GM12878 (cell line): ENCODE measurements around the gene PLEKHF1. TPM values are rescaled to one million over a fixed set of nuclear protein-coding genes. Genes with fewer than 3 reads are reported as not detected.
"Not testable (repeated sequence)": the region's sequence is repeated elsewhere in the genome, so short reads cannot be mapped to it uniquely, and the experiment has no call there.

Experiments
- ATAC-seq: fragments of 200-7000 bp; cut with Tn5 transposase; 3 replicates; pipeline ENCODE4 v1.9.1; 2020; ENCODE audit warnings: mild to moderate bottlenecking, moderate library complexity
- BruUV-seq: library from RNA; stranded (reverse); fragments of 400-500 nt; replicated peaks from 2 replicates; lab custom pipeline; 2021; lab: Mats Ljungman, UMichigan
- CTCF ChIA-PET: fragments of 300-600 bp; sonication (Branson Sonifier 250); formaldehyde crosslinking; extraction: SDS; loops from one replicate; lab custom pipeline; 2021; ENCODE audit warnings: inconsistent platforms; lab: Yijun Ruan, JAX
- POLR2A ChIA-PET: fragments of 350-600 bp; formaldehyde crosslinking; extraction: SDS; loops from one replicate; lab custom pipeline; 2021; ENCODE audit warnings: inconsistent platforms; lab: Charles Lee
- RAD21 ChIA-PET: fragments of 300-600 bp; sonication (Branson Sonifier 250); formaldehyde crosslinking; loops from one replicate; lab custom pipeline; 2023; ENCODE audit warnings: antibody characterized with exemption; ENCODE audit not compliant: unreplicated experiment; lab: Charles Lee
- SMC1A ChIA-PET: fragments of 300-600 bp; sonication (Branson Sonifier 250); formaldehyde crosslinking; loops from one replicate; lab custom pipeline; 2023; ENCODE audit not compliant: unreplicated experiment, uncharacterized antibody; lab: Charles Lee
- DNase-seq: peaks from one replicate; pipeline ENCODE4 v3.0.0-alpha.2; 2011; ENCODE audit warnings: low read depth, low spot score
- FAIRE-seq: peaks from 3 replicates; lab custom pipeline; 2011; peaks lifted over from hg19 to GRCh38; lab: Jason Lieb, UNC
- H2AFZ ChIP-seq: 2 replicates; pipeline ENCODE4 v1.6.0; 2011; ENCODE audit warnings: low read depth, low read length, control low read depth; ENCODE audit not compliant: control insufficient read depth
- H3K27ac ChIP-seq: 2 replicates; pipeline ENCODE4 v1.5.1; 2011; ENCODE audit warnings: control low read depth; ENCODE audit not compliant: control insufficient read depth, insufficient read depth
- H3K27me3 ChIP-seq, 2 experiments: replicated peaks in 1 of 2; 2 replicates each; pipeline versions ENCODE4 v1.6.0 to v1.6.1; 2011; ENCODE audit warnings: low read length in 1 of 2; ENCODE audit not compliant: control insufficient read depth in 2 of 2, insufficient read depth in 2 of 2
- H3K36me3 ChIP-seq, 2 experiments: 2 replicates each; pipeline ENCODE4 v1.5.1; 2011; ENCODE audit warnings: low read length in 1 of 2; ENCODE audit not compliant: control insufficient read depth in 2 of 2, insufficient read depth in 2 of 2
- H3K4me1 ChIP-seq: 2 replicates; pipeline ENCODE4 v1.6.1; 2011; ENCODE audit warnings: mild to moderate bottlenecking, low read length, moderate library complexity, mixed read lengths; ENCODE audit not compliant: control insufficient read depth, insufficient read depth
- H3K4me2 ChIP-seq: 2 replicates; pipeline ENCODE4 v1.6.0; 2011; ENCODE audit warnings: control low read depth; ENCODE audit not compliant: control insufficient read depth, insufficient read depth
- H3K4me3 ChIP-seq: fragments of 200-600 bp; sonication (generic); 2 replicates; pipeline ENCODE4 v1.5.1; 2016
- H3K79me2 ChIP-seq: 2 replicates; pipeline ENCODE4 v1.6.0; 2011; ENCODE audit warnings: low read length; ENCODE audit not compliant: control insufficient read depth, insufficient read depth
- H3K9ac ChIP-seq: 2 replicates; pipeline ENCODE4 v1.8.0; 2011; ENCODE audit warnings: low read length, control low read depth, mixed read lengths; ENCODE audit not compliant: control insufficient read depth, insufficient read depth
- H3K9me3 ChIP-seq: replicated peaks from 3 replicates; pipeline ENCODE4 v1.5.1; 2011; ENCODE audit warnings: mild to moderate bottlenecking, low read length; ENCODE audit not compliant: control insufficient read depth, insufficient read depth
- H4K20me1 ChIP-seq: 2 replicates; pipeline ENCODE4 v1.6.0; 2011; ENCODE audit not compliant: control insufficient read depth, insufficient read depth
- MLLT1 ChIP-seq: fragments of 450-650 bp; IDR thresholded peaks from 2 replicates; pipeline ENCODE4 v1.6.1; 2016; ENCODE audit warnings: mild to moderate bottlenecking
- WGBS: methylation state at CpG from one replicate; pipeline ENCODE4 v1.1.6; 2016; ENCODE audit warnings: low lambda C conversion rate; ENCODE audit not compliant: insufficient replicate concordance, insufficient coverage; ENCODE audit errors: missing lambda C conversion rate; 5-methylcytosine and 5-hydroxymethylcytosine counted together
- in situ Hi-C: fragments of 300-500 bp; cut with MboI; formaldehyde crosslinking; loops from 9 replicates; pipeline ENCODE4 v1.14.3; 2018; ENCODE audit warnings: mixed read lengths
- intact Hi-C: fragments of 100-400 bp; cut with micrococcal nuclease; formaldehyde crosslinking; loops from one replicate; pipeline ENCODE4 v1.14.2; 2022; ENCODE audit not compliant: unreplicated experiment
- polyA plus RNA-seq, 11 experiments: library from polyadenylated mRNA; depleted of rRNA in 4 of 11; unstranded in 6 of 11; stranded (reverse) in 5 of 11; fragments of >200 nt; fragmentation: Nextera tagmentation in 4 of 11; fragmentation: Illumina TruSeq in 1 of 11; extraction: Ambion mirVana in 4 of 11; extraction: Trizol in 1 of 11; gene quantifications; 1 replicate in 1 of 11; 2 replicates in 10 of 11; pipeline versions ENCODE4 v1.2.1 to v1.2.3, GENCODE V29; 2011 to 2016; ENCODE audit warnings: inconsistent platforms in 2 of 11, missing spikeins in 2 of 11, low read depth in 1 of 11
- total RNA-seq, 4 experiments: library from RNA; depleted of rRNA in 3 of 4; stranded (reverse); fragments of >200 nt in 3 of 4; fragmentation: Illumina TruSeq in 1 of 4; extraction: Trizol in 1 of 4; gene quantifications; 2 replicates each; pipeline versions ENCODE4 v1.2.1 to v1.2.3, GENCODE V29; 2013 to 2021

The PLEKHF1 gene
- total and polyA plus RNA-seq, 10 of the 15 experiments (the other 5 are each of a cell fraction or from before 2014, with no cell fraction given), result 0.10 to 20.3 (median 15.3) TPM

- H3K9ac ChIP-seq, H4K20me1 ChIP-seq, in situ Hi-C loops, intact Hi-C loops, H3K9me3 ChIP-seq, BruUV-seq, DNase-seq, ATAC-seq, H2AFZ ChIP-seq, H3K27me3 ChIP-seq: not testable (repeated sequence)
- peaks cover 8 to 24% of the 10 kb centered on the region in 2 experiments for H3K36me3 ChIP-seq
- CTCF ChIA-PET, result interaction anchor here (0.9 to 3.6 kb wide), 6 partner anchors 23 to 65 kb away, joined by 4 to 45 read pairs (median 8); partner anchors contain the start of genes C19orf12 and POP4
- H3K4me1 ChIP-seq, result peaks cover 65% of the 10 kb centered on the region
- peak overlapping the region; percentile 77 for H3K4me2 ChIP-seq
- peak; percentile 13 for FAIRE-seq
- 0 out of 2 replicates have a peak, but pooled peaks have one; percentile 31 for TF ChIP-seq MLLT1
- H3K79me2 ChIP-seq, result peaks cover 79% of the 10 kb centered on the region
- H3K27ac ChIP-seq, result peak overlapping the region; percentile 89
- peak overlapping the region; percentile 59; the same call in 1 of the 2 replicates for H3K4me3 ChIP-seq
- RAD21 ChIA-PET, result interaction anchor here (1.1 to 3.0 kb wide), 6 partner anchors 33 to 65 kb away, joined by 3 to 22 read pairs (median 11); partner anchors contain the start of genes C19orf12 and POP4
- WGBS, result 84% methylated on average over 5 of the region's 6 CpGs
- POLR2A ChIA-PET, result interaction anchor here (2.8 kb wide), 1 partner anchor 65 kb away, joined by 7 read pairs; the partner anchor contains the start of gene POP4
- SMC1A ChIA-PET, result interaction anchor here (1.5 to 4.0 kb wide), 4 partner anchors 10 to 64 kb away, joined by 3 to 22 read pairs (median 13); partner anchors contain the start of genes C19orf12 and POP4
These were observed 5.7 kb downstream of the PLEKHF1 start for GRCh38 chr19:29671026-29671392.
